HUES64 (cell line): ENCODE measurements around the gene SSBP3.

Experiments used
- H3K27ac ChIP-seq: 2 replicates; pipeline ENCODE4 v1.7.0; 2013; ENCODE audit warnings: low read depth, low read length, inconsistent platforms
- H3K27me3 ChIP-seq: 2 replicates; pipeline ENCODE4 v1.6.1; 2013; ENCODE audit warnings: mild to moderate bottlenecking, low read length; ENCODE audit not compliant: insufficient read depth
- H3K36me3 ChIP-seq: 2 replicates; pipeline ENCODE4 v1.6.1; 2013; ENCODE audit warnings: mild to moderate bottlenecking, low read length; ENCODE audit not compliant: insufficient read depth
- H3K4me1 ChIP-seq: 2 replicates; pipeline ENCODE4 v1.6.1; 2013; ENCODE audit warnings: mild to moderate bottlenecking, low read length, moderate library complexity; ENCODE audit not compliant: insufficient read depth
- H3K4me3 ChIP-seq: 2 replicates; pipeline ENCODE4 v1.5.1; 2013; ENCODE audit warnings: mild to moderate bottlenecking, low read length, moderate library complexity
- H3K9ac ChIP-seq: 2 replicates; pipeline ENCODE4 v1.6.1; 2013; ENCODE audit warnings: mild to moderate bottlenecking, low read depth, low read length
- H3K9me3 ChIP-seq: 2 replicates; pipeline ENCODE4 v1.6.1; 2013; ENCODE audit warnings: low read depth, low read length; ENCODE audit not compliant: insufficient read depth
- WGBS: fragments of 150-250, 120-280 bp; methylation state at CpG from one replicate; pipeline ENCODE4 v1.1.7; 2013; ENCODE audit warnings: missing lambda C conversion rate; 5-methylcytosine and 5-hydroxymethylcytosine counted together

The SSBP3 gene

DNA sequence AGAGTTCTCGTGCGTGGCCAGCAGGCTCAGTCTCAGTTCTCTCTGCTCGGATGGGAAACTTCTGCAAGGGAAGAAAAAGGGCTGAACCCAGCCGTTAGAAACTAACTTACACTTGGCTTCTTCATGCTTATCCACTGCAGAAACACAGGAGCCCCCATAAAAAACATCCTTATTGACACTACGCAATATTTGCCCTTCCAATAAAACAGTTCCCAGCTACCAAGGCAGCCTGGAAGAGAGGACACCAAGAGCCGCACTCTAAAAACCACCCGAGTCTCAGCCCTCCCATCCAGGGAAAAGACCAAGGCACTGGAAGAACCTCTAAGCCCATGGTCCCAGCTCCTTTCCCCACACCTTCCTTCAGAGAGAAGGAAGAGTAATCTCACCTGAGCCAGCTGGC is 61.1 kb downstream of the SSBP3 start:
- 77% methylated on average over 7 of the region's 7 CpGs for WGBS
- H3K9me3 ChIP-seq, result no peaks in the 10 kb centered on the region
- H3K27ac ChIP-seq, result no peak overlapping the region
- peaks cover 41% of the 10 kb centered on the region for H3K4me1 ChIP-seq
- H3K4me3 ChIP-seq, result no peak overlapping the region
- H3K9ac ChIP-seq, result no peak overlapping the region
- peaks cover 10% of the 10 kb centered on the region; the same call in 1 of the 2 replicates for H3K36me3 ChIP-seq
- no peaks in the 10 kb centered on the region for H3K27me3 ChIP-seq

- no peaks in the 10 kb centered on the region for H3K9me3 ChIP-seq
- peaks cover 12% of the 10 kb centered on the region; the same call in 1 of the 2 replicates for H3K36me3 ChIP-seq
- 80% methylated on average over 26 of the region's 26 CpGs for whole genome bisulfite sequencing
- H3K27ac ChIP-seq, result peak overlapping the region; percentile 77
- H3K4me3 ChIP-seq, result no peak overlapping the region
- H3K27me3 ChIP-seq, result no peaks in the 10 kb centered on the region
- peak overlapping the region; percentile 20; the same call in 1 of the 2 replicates for H3K9ac ChIP-seq
- H3K4me1 ChIP-seq, result peaks cover 39% of the 10 kb centered on the region
Observed at GRCh38 chr1:54342742-54343687, 63.2 kb downstream of the SSBP3 start.

GRCh38 chr1:54342288-54342687 is 63.9 kb downstream of the SSBP3 start:
- peaks cover 41% of the 10 kb centered on the region for H3K4me1 ChIP-seq
- peak overlapping the region; percentile 20; the same call in 1 of the 2 replicates for H3K9ac ChIP-seq
- H3K9me3 ChIP-seq, result no peaks in the 10 kb centered on the region
- peak overlapping the region; percentile 77 for H3K27ac ChIP-seq
- no peaks in the 10 kb centered on the region for H3K27me3 ChIP-seq
- peaks cover 12% of the 10 kb centered on the region; the same call in 1 of the 2 replicates for H3K36me3 ChIP-seq
- 23% methylated on average over 2 of the region's 2 CpGs for WGBS
- H3K4me3 ChIP-seq, result no peak overlapping the region

GRCh38 chr1:54341763-54342162 is 64.4 kb downstream of the SSBP3 start:
- Histone ChIP-seq H3K36me3 (peaks cover 12% of the 10 kb centered on the region; the same call in 1 of the 2 replicates), H3K27me3 (no peaks in the 10 kb centered on the region), H3K9me3 (no peaks in the 10 kb centered on the region), H3K9ac (no peak overlapping the region), H3K4me3 (no peak overlapping the region), H3K4me1 (peaks cover 41% of the 10 kb centered on the region), H3K27ac (peak overlapping the region; percentile 77; the same call in 1 of the 2 replicates)
- 88% methylated on average over 9 of the region's 9 CpGs for WGBS

DNA sequence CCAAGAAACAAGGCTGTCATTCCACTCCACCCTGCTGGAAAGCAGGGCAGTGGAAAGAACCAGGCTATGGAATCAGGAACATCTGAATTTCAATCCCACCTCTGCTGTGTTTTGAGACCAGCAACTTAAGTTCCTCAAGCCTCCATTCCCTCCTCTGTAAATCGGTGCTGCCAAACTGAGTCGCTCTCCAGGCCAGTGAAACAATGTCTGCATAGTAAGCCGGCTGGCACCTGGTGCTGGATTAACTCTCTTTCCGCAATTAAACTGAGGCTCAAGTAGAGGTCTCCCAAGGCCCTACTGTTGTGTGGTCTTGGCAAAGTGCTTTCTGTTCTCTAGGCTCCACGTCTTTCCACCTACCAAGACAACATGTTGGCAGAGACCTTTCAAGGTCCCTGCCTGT is 65.3 kb downstream of the SSBP3 start:
- Histone ChIP-seq H3K9me3 (no peaks in the 10 kb centered on the region), H3K27ac (no peak overlapping the region), H3K4me1 (peaks cover 50% of the 10 kb centered on the region), H3K27me3 (no peaks in the 10 kb centered on the region), H3K4me3 (no peak overlapping the region), H3K9ac (no peak overlapping the region), H3K36me3 (peaks cover 12% of the 10 kb centered on the region; the same call in 1 of the 2 replicates)
- WGBS, result 89% methylated on average over 5 of the region's 5 CpGs

GRCh38 chr1:54340434-54340833 is 65.8 kb downstream of the SSBP3 start:
- Histone ChIP-seq H3K9me3 (no peaks in the 10 kb centered on the region), H3K9ac (no peak overlapping the region), H3K27ac (no peak overlapping the region), H3K4me1 (peaks cover 53% of the 10 kb centered on the region), H3K36me3 (peaks cover 13% of the 10 kb centered on the region), H3K4me3 (no peak overlapping the region), H3K27me3 (no peaks in the 10 kb centered on the region)
- 96% methylated on average over 6 of the region's 6 CpGs for WGBS

DNA sequence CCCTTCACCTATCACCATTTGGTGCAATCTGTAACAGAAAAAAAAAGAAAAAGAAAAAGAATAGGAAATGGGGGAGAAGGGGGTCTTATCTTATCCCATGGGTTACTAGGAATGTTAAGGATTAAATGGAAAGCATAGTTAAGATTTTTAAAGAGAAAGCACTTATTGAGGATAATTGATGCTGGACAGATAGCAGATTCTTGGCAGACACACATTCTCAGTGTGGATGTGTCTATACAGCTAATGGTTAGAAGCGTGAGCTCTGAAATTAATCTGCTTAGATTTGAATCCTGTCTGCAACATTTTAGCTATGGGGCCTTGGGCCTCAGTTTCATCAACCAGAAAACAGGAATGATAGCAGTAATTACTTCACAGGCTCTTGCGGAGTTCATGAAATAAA is 67.1 kb downstream of the SSBP3 start:
- Histone ChIP-seq H3K27ac (no peak overlapping the region), H3K4me1 (peaks cover 61% of the 10 kb centered on the region)
- 95% methylated on average over 2 of the region's 2 CpGs for WGBS

DNA sequence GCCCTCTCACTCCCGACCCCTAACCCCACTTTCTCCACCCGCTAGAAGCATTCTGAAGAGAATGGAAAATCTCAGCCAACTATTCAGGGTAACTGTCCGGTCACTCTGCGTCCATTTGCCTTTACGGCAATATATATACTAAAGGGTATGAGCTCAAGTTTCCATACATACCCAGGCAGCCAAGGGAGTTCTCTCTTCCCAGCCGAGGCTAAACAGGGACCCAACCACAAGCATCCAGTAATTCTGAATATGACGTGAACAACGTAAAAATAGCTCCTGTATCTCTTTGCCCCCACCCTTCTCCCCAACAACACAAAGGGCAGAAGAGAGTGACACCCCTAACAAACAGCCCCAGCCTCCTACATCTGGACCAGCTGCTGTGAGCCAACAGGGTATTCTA is 67.7 kb downstream of the SSBP3 start:
- H3K4me1 ChIP-seq, result peaks cover 60% of the 10 kb centered on the region
- H3K9me3 ChIP-seq, result no peaks in the 10 kb centered on the region
- H3K9ac ChIP-seq, result no peak overlapping the region
- peaks cover 13% of the 10 kb centered on the region for H3K36me3 ChIP-seq
- no peak overlapping the region for H3K27ac ChIP-seq
- no peak overlapping the region for H3K4me3 ChIP-seq
- WGBS, result 86% methylated on average over 8 of the region's 8 CpGs
- no peaks in the 10 kb centered on the region for H3K27me3 ChIP-seq

More for the DNA sequence above, 67.1 kb downstream of the SSBP3 start:
- no peaks in the 10 kb centered on the region for H3K27me3 ChIP-seq
- H3K9me3 ChIP-seq, result no peaks in the 10 kb centered on the region
- no peak overlapping the region for H3K9ac ChIP-seq
- H3K4me3 ChIP-seq, result no peak overlapping the region
- peaks cover 13% of the 10 kb centered on the region for H3K36me3 ChIP-seq

DNA sequence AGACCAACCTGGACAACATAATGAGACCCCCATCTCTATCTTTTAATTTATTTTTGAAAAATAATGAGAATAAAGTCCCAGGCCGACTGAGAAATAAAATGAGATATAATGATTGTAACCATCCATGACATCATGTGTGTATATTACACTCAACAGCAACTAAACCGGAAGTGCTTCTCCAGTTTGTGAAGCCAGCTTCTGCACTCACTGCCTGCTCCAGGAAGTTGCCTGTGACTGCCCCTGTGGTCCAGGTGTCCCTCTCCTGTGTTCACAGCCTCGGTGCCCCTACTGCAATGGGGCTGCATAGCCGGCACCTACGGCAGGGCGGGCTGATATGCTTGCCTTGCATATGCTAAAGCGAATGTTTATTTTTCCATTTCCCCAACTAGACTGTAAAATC is 68.3 kb downstream of the SSBP3 start:
- H3K4me3 ChIP-seq, result no peak overlapping the region
- H3K36me3 ChIP-seq, result peaks cover 13% of the 10 kb centered on the region
- no peak overlapping the region for H3K27ac ChIP-seq
- peaks cover 60% of the 10 kb centered on the region for H3K4me1 ChIP-seq
- no peaks in the 10 kb centered on the region for H3K27me3 ChIP-seq
- H3K9ac ChIP-seq, result no peak overlapping the region
- WGBS, result 88% methylated on average over 7 of the region's 7 CpGs
- no peaks in the 10 kb centered on the region for H3K9me3 ChIP-seq

DNA sequence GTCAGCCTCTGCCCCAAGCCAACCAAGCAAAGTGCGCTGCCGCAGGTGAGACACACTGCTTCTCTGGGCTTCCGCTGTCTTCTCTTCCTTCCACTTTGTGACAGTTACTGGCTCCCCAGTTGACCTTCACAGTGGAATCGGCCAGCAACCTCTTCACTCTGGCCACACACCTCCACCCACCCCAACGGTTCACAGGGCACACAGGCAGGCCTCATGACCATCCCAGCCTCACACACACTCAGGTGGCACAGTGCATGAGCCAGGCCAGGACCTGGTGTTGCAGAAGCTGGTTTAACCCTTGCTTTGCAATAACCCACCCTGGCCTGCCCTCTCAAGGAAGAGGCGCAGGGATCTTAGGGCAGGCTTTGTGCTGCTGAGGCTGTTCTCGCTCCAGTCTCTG is 69.2 kb downstream of the SSBP3 start:
- Histone ChIP-seq H3K9ac (no peak overlapping the region), H3K36me3 (peaks cover 13% of the 10 kb centered on the region), H3K27me3 (no peaks in the 10 kb centered on the region), H3K4me3 (no peak overlapping the region), H3K27ac (no peak overlapping the region; the same call in 1 of the 2 replicates), H3K9me3 (no peaks in the 10 kb centered on the region), H3K4me1 (peaks cover 60% of the 10 kb centered on the region)
- WGBS, result 94% methylated on average over 7 of the region's 7 CpGs

GRCh38 chr1:54336116-54336515 is 70.1 kb downstream of the SSBP3 start:
- Histone ChIP-seq H3K4me1 (peaks cover 60% of the 10 kb centered on the region), H3K27me3 (no peaks in the 10 kb centered on the region), H3K27ac (no peak overlapping the region), H3K36me3 (peaks cover 13% of the 10 kb centered on the region), H3K9me3 (no peaks in the 10 kb centered on the region), H3K9ac (no peak overlapping the region), H3K4me3 (no peak overlapping the region)
- 71% methylated on average over 5 of the region's 5 CpGs for WGBS
